Gastroesophageal sphincter (tissue), 3 donors: ENCODE results near the gene PPFIBP1.

Experiments used
- CTCF ChIP-seq, 4 experiments: fragments of 200-600 bp in 2 of 4; fragments of 450-650 bp in 2 of 4; sonication (generic) in 1 of 4; IDR thresholded peaks; one replicate each; pipeline ENCODE4 v1.5.1; 2017 to 2019; ENCODE audit warnings: antibody characterized with exemption in 4 of 4, mild to moderate bottlenecking in 2 of 4, moderate library complexity in 2 of 4
- POLR2A ChIP-seq, 2 donors: fragments of 450-650 bp; IDR thresholded peaks; one replicate each; pipeline ENCODE4 v1.6.1; 2017; ENCODE audit warnings: antibody characterized with exemption in 2 of 2, mild to moderate bottlenecking in 2 of 2, moderate library complexity in 1 of 2

- TF ChIP-seq POLR2A (IDR thresholded peaks at IDR 0.05) (no peak), CTCF (IDR thresholded peaks at IDR 0.05) (no peak)
These were observed 86.4 kb downstream of the PPFIBP1 start for GRCh38 chr12:27610374-27610773.
